Upper lobe of left lung (tissue), 6 donors: ENCODE data around the gene HAVCR2. TPM values are rescaled to one million over a fixed set of nuclear protein-coding genes. Genes with fewer than 3 reads are reported as not detected.

Experiments used
- ATAC-seq, 2 donors: fragments of 200-7000 bp; cut with Tn5 transposase; one replicate each; pipeline ENCODE4 v1.9.1; 2022; ENCODE audit warnings: mild to moderate bottlenecking in 2 of 2, moderate library complexity in 2 of 2; ENCODE audit not compliant: low FRiP score in 2 of 2
- DNase-seq, 2 donors: peaks; one replicate each; pipeline ENCODE4 v3.0.0-alpha.2; 2019 to 2020
- H3K27ac ChIP-seq, 4 donors: fragments of 200-600 bp; sonication (generic); one replicate each; pipeline ENCODE4 v1.5.1; 2016 to 2019
- H3K27me3 ChIP-seq, 4 donors: fragments of 200-600 bp; sonication (generic); one replicate each; pipeline ENCODE4 v1.5.1; 2017 to 2019
- H3K36me3 ChIP-seq, 4 donors: fragments of 200-600 bp; sonication (generic); one replicate each; pipeline ENCODE4 v1.5.1; 2016 to 2019
- H3K4me1 ChIP-seq, 4 donors: fragments of 200-600 bp; sonication (generic); one replicate each; pipeline ENCODE4 v1.5.1; 2018 to 2019
- H3K4me3 ChIP-seq, 4 donors: fragments of 200-600 bp; sonication (generic); one replicate each; pipeline ENCODE4 v1.5.1; 2017 to 2019; ENCODE audit warnings: mild to moderate bottlenecking in 2 of 4, moderate library complexity in 1 of 4
- H3K9me3 ChIP-seq, 4 donors: fragments of 200-600 bp; sonication (generic); one replicate each; pipeline ENCODE4 v1.5.1; 2018 to 2019
- EP300 ChIP-seq, 4 donors: sonication (generic); formaldehyde crosslinking; IDR thresholded peaks; one replicate each; pipeline ENCODE4 v1.5.1; 2017; ENCODE audit warnings: antibody characterized with exemption in 4 of 4, control low read depth in 2 of 4
- POLR2A ChIP-seq, 4 donors: fragments of 450-650 bp; IDR thresholded peaks; one replicate each; pipeline ENCODE4 v1.5.1; 2016 to 2017; ENCODE audit warnings: antibody characterized with exemption in 4 of 4, mild to moderate bottlenecking in 2 of 4
- POLR2AphosphoS5 ChIP-seq, 2 donors: sonication (generic); formaldehyde crosslinking; IDR thresholded peaks; one replicate each; pipeline ENCODE4 v1.5.1; 2017; ENCODE audit warnings: antibody characterized with exemption in 2 of 2
- WGBS, 2 donors: methylation state at CpG; one replicate each; pipeline ENCODE4 v1.1.5; 2017 to 2018; 5-methylcytosine and 5-hydroxymethylcytosine counted together
- total RNA-seq, 6 donors: library from RNA; depleted of rRNA in 4 of 6; stranded (reverse); fragments of >200 nt in 4 of 6; gene quantifications; one replicate each; pipeline versions ENCODE4 v1.1.0 to v1.2.1, GENCODE V29; 2016 to 2021
- TF ChIP-seq, protein P1 (sequence below), 6 experiments: fragments of 450-650 bp in 4 of 6; fragments of 200-600 bp in 2 of 6; sonication (generic) in 2 of 6; IDR thresholded peaks; one replicate each; pipeline ENCODE4 v1.5.1; 2016 to 2019; ENCODE audit warnings: antibody characterized with exemption in 6 of 6
- donor health status: DM: no; HTN: no; CAD: no; lungs with moderate emphysema.
- donor health status: DM: no; HTN: yes; CAD: no; lungs with severe emphysema.

Gene HAVCR2
- total RNA-seq, 6 donors from 2014 or later: 15.2 to 42.6 (median 38.4) TPM

DNA sequence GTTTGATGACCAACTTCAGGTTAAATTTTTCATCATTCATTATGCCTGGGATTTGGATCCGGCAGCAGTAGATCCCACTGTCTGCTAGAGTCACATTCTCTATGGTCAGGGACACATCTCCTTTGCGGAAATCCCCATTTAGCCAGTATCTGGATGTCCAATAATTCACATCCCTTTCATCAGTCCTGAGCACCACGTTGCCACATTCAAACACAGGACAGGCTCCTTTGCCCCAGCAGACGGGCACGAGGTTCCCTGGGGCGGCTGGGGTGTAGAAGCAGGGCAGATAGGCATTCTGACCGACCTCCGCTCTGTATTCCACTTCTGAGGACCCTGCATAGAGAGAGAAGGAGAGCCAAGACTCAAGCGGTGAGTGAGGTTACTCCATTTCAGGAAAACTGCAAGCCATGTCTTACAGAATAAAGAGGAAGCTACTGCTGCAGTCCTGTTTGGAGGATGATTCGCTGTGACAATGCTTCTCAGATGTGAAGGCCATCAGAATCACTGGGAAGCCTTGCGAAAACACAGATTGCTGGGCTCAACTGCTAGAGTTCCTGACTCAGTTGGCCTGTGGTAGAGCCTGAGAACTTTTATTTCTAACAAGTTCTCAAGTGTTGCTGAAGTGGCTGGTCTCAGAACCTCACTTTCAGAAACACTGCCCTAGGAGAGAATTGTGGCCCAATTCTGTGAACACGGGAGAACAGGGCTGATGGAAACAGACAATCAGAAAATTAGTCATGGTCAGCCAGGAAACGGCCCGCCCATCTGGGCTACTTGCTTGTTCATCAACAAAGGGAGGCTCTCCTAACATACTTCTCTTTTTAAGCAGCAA lies 2.0 kb downstream of the HAVCR2 start:
- peak overlapping the region; percentile 65 to 73 (median 72) for H3K27ac ChIP-seq
- peak; percentile 44 to 73 for ATAC-seq

DNA sequence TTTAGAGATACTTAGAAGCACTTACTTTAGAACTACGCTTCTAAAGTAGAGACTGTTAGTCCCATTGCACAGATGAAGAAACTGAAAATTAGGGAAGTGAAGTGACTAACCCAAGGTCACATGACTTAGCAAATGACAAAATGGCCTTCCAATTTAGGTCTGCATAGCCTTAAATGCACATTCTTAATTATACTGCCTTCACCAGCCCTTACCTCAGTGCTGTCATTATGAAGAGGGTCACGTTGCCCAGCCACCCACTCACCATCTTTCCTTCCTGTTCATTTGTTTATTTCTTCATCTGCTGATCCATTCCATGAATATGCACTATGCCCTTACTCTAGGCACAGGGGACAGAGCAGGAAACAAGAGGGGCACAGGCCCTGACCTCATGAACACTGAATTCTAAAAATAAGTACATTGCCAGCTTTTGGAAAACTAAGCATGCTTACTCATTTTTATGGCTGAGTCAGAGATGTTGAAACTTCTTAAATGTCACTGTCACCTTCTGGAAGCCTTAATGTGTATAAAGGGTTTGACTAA lies 8.6 kb downstream of the HAVCR2 start:
- H3K4me1 ChIP-seq: peaks cover 0 to 6% (median 3%) of the 10 kb centered on the region in 4 donors
- ATAC-seq: peak in 1 of 2 donors; percentile 61
- TF ChIP-seq, protein P1, sequence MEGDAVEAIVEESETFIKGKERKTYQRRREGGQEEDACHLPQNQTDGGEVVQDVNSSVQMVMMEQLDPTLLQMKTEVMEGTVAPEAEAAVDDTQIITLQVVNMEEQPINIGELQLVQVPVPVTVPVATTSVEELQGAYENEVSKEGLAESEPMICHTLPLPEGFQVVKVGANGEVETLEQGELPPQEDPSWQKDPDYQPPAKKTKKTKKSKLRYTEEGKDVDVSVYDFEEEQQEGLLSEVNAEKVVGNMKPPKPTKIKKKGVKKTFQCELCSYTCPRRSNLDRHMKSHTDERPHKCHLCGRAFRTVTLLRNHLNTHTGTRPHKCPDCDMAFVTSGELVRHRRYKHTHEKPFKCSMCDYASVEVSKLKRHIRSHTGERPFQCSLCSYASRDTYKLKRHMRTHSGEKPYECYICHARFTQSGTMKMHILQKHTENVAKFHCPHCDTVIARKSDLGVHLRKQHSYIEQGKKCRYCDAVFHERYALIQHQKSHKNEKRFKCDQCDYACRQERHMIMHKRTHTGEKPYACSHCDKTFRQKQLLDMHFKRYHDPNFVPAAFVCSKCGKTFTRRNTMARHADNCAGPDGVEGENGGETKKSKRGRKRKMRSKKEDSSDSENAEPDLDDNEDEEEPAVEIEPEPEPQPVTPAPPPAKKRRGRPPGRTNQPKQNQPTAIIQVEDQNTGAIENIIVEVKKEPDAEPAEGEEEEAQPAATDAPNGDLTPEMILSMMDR (IDR thresholded peaks at IDR 0.05): no peak
- peak in 1 of 2 donors; percentile 40 for TF ChIP-seq POLR2AphosphoS5 (IDR thresholded peaks at IDR 0.05)
- TF ChIP-seq EP300 (IDR thresholded peaks at IDR 0.05): no peak
- TF ChIP-seq POLR2A (IDR thresholded peaks at IDR 0.05): no peak
- peak in 1 of 2 donors; percentile 27 for DNase-seq
- no peaks in the 10 kb centered on the region for H3K36me3 ChIP-seq
- H3K9me3 ChIP-seq: no peaks in the 10 kb centered on the region
- no peak overlapping the region for H3K4me3 ChIP-seq
- peak overlapping the region in 2 of 4 donors; percentile 15 to 39 for H3K27ac ChIP-seq
- 53 to 55% methylated on average over 2 of the region's 2 CpGs for WGBS, 2 donors
- H3K27me3 ChIP-seq: no peaks in the 10 kb centered on the region

More for the DNA sequence above, 2.0 kb downstream of the HAVCR2 start:
- H3K9me3 ChIP-seq: no peaks in the 10 kb centered on the region
- no peaks in the 10 kb centered on the region for H3K27me3 ChIP-seq
- 61 to 66% methylated on average over 12 to 14 of the region's 14 CpGs for WGBS, 2 donors
- TF ChIP-seq POLR2AphosphoS5 (IDR thresholded peaks at IDR 0.05) (no peak), POLR2A (IDR thresholded peaks at IDR 0.05) (peak in 1 of 4 donors; percentile 56)
- peak overlapping the region in 3 of 4 donors; percentile 3 to 38 (median 18) for H3K4me3 ChIP-seq
- no peaks in the 10 kb centered on the region for H3K36me3 ChIP-seq
- DNase-seq: peak; percentile 35 to 59
- no peaks in the 10 kb centered on the region for H3K4me1 ChIP-seq

DNA sequence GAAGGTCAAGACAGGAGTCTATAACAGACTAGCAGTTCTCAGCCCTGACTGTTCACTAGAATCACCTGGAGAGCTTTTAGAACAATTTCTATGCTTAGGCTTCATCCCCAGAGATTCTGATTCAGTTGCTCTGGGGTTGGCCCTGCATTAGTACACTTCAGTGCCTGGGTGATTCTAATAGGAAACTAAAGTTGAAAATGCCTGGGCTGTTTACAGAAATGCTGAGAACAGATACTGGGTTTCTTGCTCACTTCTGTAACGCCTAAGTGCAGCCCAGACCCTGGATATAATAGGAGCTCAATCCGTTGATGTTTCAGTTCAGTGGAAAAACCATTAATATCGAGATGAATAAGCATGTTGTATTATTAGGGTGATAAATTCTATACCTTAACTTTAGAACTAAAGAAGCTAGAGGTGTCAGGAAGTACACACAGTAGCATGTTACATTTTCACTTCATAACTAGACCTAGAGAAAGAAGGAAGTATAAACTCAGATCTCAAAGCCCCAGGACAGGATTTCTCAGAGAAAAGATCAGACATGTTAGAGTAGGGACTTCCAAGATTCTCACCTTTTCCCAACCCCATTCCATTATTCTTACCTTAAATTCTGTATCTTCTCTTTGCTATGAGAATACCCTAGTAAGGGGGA lies 20.4 kb downstream of the HAVCR2 start:
- Histone ChIP-seq H3K27ac (no peak overlapping the region), H3K36me3 (no peaks in the 10 kb centered on the region), H3K27me3 (no peaks in the 10 kb centered on the region), H3K4me1 (no peaks in the 10 kb centered on the region), H3K9me3 (no peaks in the 10 kb centered on the region), H3K4me3 (no peak overlapping the region)
- DNase-seq (no peak), ATAC-seq (no peak)
- WGBS, 2 donors: 70 to 89% methylated on average over 3 of the region's 3 CpGs
- TF ChIP-seq POLR2A (IDR thresholded peaks at IDR 0.05): no peak
- TF ChIP-seq, protein P1 (IDR thresholded peaks at IDR 0.05): no peak
- no peak for TF ChIP-seq EP300 (IDR thresholded peaks at IDR 0.05)
- no peak for TF ChIP-seq POLR2AphosphoS5 (IDR thresholded peaks at IDR 0.05)

DNA sequence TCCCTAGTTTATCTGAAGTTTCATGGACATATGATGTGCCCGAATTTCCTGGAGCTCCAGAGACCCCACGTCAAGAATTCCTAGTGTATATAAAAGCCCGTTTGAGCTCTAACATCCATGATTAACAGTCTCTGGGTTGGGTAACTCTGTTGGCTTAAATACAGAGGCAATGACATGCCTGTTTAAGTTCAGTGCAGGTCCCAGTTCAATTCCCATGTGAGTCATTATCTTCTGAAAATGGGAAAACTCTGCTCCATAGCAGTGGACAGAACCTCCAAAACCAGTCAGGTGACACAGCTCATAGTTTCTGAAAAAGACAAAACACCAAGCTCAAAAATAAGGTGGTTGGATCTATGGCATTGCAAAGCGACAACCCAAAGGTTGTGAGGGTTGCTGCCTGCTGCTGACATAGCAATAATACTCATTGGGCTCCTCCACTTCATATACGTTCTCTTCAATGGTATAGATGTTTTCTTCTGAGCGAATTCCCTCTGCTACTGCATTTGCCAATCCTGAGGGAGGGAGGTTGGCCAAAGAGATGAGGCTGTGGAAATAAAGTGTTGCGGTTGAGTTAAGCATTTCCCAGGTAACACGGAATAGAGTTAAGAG lies 22.0 kb downstream of the HAVCR2 start:
- no peaks in the 10 kb centered on the region for H3K27me3 ChIP-seq
- ATAC-seq (no peak), DNase-seq (no peak)
- H3K36me3 ChIP-seq: no peaks in the 10 kb centered on the region
- no peaks in the 10 kb centered on the region for H3K4me1 ChIP-seq
- TF ChIP-seq, protein P1 (IDR thresholded peaks at IDR 0.05): no peak
- no peak for TF ChIP-seq POLR2A (IDR thresholded peaks at IDR 0.05)
- no peak for TF ChIP-seq POLR2AphosphoS5 (IDR thresholded peaks at IDR 0.05)
- no peak for TF ChIP-seq EP300 (IDR thresholded peaks at IDR 0.05)
- H3K9me3 ChIP-seq: no peaks in the 10 kb centered on the region
- 86 to 91% methylated on average over 8 of the region's 8 CpGs for WGBS, 2 donors
- H3K27ac ChIP-seq: no peak overlapping the region
- no peak overlapping the region for H3K4me3 ChIP-seq

DNA sequence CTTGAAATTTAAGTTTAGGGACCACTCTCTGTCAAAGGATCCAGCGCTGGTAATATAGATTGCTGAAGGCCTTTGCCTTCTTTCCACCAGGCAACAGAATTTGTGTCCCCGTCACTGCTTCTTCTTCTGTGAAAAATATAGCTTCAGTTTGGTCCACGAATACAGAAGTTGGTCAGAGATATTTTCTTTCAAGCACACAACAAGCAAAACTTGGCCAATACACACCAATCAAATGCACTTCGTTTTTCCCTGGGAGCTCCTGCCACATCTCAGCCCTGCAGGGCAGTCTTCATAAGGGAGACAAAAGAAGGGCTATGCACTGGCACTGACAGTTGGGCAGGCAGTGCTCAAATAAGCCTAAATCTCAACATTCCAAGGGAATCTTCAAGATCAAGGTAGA lies 22.9 kb downstream of the HAVCR2 start:
- WGBS, 2 donors: 65 to 87% methylated on average over 4 of the region's 4 CpGs
- Histone ChIP-seq H3K9me3 (no peaks in the 10 kb centered on the region), H3K4me3 (no peak overlapping the region), H3K36me3 (no peaks in the 10 kb centered on the region), H3K27me3 (no peaks in the 10 kb centered on the region), H3K4me1 (no peaks in the 10 kb centered on the region), H3K27ac (no peak overlapping the region)
- DNase-seq (no peak), ATAC-seq (no peak)
- TF ChIP-seq, protein P1 (IDR thresholded peaks at IDR 0.05): no peak
- no peak for TF ChIP-seq EP300 (IDR thresholded peaks at IDR 0.05)
- TF ChIP-seq POLR2A (IDR thresholded peaks at IDR 0.05): no peak
- TF ChIP-seq POLR2AphosphoS5 (IDR thresholded peaks at IDR 0.05): no peak
